ENCODE data around the gene ZNF474.

DNA sequence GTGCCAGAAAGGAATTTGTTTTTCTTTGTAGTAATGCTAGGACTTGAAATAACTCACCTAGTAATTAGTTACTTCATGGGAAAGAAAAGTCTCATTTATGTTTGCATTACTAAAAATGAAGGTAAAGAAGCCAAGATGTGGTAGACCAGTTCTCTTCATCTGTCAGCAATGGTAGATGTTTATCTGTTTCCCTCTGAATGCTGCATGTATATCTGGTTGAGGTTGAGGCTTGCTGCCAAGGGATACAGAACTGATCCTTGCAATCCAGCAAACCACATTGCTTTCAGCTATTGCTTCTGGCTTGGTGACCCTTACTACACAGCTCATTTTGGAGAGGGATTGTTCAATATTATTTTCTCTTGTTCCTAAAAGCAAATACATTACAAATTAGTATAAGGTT is 73.6 kb downstream of the ZNF474 start:
- TF ChIP-seq, protein P1, sequence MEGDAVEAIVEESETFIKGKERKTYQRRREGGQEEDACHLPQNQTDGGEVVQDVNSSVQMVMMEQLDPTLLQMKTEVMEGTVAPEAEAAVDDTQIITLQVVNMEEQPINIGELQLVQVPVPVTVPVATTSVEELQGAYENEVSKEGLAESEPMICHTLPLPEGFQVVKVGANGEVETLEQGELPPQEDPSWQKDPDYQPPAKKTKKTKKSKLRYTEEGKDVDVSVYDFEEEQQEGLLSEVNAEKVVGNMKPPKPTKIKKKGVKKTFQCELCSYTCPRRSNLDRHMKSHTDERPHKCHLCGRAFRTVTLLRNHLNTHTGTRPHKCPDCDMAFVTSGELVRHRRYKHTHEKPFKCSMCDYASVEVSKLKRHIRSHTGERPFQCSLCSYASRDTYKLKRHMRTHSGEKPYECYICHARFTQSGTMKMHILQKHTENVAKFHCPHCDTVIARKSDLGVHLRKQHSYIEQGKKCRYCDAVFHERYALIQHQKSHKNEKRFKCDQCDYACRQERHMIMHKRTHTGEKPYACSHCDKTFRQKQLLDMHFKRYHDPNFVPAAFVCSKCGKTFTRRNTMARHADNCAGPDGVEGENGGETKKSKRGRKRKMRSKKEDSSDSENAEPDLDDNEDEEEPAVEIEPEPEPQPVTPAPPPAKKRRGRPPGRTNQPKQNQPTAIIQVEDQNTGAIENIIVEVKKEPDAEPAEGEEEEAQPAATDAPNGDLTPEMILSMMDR (IDR thresholded peaks at IDR 0.05), result no peak
- TF ChIP-seq POLR2A (IDR thresholded peaks at IDR 0.05) (no peak), EP300 (IDR thresholded peaks at IDR 0.05) (no peak), POLR2AphosphoS5 (IDR thresholded peaks at IDR 0.05) (no peak)
